NCI-H345 treated with DMSO at 0.1 percent for 48 hours (cell line): ENCODE results near the gene STAT5A.
"Not testable (repeated sequence)": the region's sequence is repeated elsewhere in the genome, so short reads cannot be mapped to it uniquely, and the experiment has no call there.

Experiments used
- DNase-seq: peaks from one replicate; lab custom pipeline; 2025; ENCODE audit not compliant: unreplicated experiment; lab: John Stamatoyannopoulos, UW

The STAT5A gene

GRCh38 chr17:42305031-42305330, 16.7 kb downstream of the STAT5A start:
- not testable (repeated sequence) for DNase-seq

DNA sequence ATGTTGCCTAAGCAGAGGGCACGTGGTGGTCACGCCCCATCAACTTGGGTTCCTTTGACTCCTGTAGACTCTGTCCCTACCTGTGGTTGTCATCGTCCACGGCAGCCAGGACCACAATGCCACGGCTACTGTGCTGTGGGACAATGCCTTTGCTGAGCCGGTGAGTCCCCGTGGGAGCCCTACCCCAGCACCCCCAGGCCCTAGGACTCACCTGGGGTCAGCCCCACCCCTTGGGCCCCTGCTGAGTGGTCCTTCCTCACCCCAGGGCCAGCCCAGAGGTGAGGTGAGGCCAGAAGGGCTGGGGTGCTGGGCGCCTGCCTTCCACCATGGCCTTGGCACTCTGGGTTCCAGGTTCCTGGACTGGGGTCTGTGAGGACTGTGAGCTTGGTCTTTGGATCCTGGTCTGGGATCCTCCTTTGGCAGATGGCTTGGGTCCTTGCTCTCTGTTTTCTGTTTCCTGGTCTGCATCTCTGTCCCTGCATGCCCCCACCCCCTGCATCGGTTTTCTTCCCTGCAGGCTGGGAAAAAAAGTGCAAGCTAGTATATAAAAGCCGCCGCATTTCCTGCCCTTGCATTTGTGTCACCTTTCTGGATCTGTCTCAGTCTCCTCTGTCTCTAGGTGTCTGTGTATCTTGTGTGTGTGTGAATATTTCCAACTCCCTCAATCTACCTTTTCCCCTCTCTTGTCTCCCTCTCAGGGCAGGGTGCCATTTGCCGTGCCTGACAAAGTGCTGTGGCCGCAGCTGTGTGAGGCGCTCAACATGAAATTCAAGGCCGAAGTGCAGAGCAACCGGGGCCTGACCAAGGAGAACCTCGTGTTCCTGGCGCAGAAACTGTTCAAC, 17.5 kb downstream of the STAT5A start:
- no peak for DNase-seq

GRCh38 chr17:42306385-42306667, 18.0 kb downstream of the STAT5A start:
- DNase-seq: no peak

DNA sequence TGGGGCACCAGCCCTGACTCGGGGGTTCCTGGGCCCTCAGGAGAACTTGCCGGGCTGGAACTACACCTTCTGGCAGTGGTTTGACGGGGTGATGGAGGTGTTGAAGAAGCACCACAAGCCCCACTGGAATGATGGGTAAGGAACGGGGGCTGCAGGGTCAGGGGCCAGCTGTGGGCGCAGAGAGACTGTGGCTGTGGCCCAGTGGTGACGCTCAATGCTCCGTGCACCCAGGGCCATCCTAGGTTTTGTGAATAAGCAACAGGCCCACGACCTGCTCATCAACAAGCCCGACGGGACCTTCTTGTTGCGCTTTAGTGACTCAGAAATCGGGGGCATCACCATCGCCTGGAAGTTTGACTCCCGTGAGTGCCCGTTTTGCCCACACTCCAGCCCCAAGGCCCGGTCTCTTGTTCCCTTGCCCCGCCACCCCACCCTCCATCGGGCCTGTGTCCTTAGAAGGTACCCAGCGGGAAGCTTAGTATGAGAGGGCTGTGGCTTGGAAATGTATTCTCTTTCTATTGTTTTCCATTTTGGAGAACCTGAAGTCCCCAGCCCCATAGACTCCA, 19.1 kb downstream of the STAT5A start:
- no peak for DNase-seq

GRCh38 chr17:42308446-42308845, 20.1 kb downstream of the STAT5A start:
- no peak for DNase-seq

DNA sequence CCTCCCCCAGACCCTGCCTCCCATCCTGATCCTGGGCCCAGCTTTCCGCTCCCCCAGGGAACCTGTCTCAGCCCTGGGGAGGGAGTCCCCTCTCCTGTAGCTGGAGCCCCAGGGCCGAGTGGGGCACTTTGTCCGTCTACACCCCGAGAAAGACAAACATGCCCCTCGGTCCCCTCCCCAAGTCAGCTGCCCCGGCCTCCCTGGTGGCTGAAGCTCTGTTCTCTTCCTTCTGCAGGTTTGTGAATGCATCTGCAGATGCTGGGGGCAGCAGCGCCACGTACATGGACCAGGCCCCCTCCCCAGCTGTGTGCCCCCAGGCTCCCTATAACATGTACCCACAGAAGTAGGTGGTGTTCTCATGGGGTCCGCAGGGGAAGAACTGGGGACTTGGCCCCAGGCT, 20.8 kb downstream of the STAT5A start:
- no peak for DNase-seq

DNA sequence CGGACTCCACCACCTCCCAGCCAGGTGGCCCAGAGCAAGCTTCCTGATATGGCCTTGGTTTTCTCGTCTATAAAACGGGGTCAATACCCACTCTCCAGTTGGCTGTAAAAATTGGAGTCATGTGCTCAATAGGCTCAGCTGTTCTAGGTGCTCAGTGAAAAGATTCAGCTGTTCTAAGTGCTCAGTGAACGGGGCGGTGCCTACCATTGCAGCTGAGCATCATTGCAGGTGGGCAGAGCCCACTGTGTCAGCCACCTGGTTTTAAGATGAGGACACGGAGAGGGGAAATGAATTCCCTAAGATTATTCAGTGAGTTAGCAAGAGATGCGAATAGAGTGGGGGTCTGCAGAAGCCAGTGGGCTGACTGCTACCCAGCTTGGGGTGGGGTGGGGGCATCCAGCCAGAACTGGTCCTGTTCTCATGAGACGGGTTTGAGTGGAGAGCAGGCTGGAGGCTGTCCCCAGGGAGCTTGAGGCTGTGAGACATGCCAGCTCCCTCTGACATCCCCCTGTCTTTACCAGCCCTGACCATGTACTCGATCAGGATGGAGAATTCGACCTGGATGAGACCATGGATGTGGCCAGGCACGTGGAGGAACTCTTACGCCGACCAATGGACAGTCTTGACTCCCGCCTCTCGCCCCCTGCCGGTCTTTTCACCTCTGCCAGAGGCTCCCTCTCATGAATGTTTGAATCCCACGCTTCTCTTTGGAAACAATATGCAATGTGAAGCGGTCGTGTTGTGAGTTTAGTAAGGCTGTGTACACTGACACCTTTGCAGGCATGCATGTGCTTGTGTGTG, 21.9 kb downstream of the STAT5A start:
- DNase-seq: no peak

DNA sequence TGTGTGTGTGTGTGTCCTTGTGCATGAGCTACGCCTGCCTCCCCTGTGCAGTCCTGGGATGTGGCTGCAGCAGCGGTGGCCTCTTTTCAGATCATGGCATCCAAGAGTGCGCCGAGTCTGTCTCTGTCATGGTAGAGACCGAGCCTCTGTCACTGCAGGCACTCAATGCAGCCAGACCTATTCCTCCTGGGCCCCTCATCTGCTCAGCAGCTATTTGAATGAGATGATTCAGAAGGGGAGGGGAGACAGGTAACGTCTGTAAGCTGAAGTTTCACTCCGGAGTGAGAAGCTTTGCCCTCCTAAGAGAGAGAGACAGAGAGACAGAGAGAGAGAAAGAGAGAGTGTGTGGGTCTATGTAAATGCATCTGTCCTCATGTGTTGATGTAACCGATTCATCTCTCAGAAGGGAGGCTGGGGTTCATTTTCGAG, 22.5 kb downstream of the STAT5A start:
- no peak for DNase-seq

DNA sequence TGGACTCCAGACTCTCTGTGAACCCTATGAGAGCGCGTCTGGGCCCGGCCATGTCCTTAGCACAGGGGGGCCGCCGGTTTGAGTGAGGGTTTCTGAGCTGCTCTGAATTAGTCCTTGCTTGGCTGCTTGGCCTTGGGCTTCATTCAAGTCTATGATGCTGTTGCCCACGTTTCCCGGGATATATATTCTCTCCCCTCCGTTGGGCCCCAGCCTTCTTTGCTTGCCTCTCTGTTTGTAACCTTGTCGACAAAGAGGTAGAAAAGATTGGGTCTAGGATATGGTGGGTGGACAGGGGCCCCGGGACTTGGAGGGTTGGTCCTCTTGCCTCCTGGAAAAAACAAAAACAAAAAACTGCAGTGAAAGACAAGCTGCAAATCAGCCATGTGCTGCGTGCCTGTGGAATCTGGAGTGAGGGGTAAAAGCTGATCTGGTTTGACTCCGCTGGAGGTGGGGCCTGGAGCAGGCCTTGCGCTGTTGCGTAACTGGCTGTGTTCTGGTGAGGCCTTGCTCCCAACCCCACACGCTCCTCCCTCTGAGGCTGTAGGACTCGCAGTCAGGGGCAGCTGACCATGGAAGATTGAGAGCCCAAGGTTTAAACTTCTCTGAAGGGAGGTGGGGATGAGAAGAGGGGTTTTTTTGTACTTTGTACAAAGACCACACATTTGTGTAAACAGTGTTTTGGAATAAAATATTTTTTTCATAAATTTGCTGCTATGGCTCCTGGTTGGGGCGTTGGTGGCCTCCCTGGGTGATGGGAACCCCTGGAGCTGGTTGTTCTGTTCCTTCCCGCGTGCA, 23.1 kb downstream of the STAT5A start:
- DNase-seq: no peak

DNA sequence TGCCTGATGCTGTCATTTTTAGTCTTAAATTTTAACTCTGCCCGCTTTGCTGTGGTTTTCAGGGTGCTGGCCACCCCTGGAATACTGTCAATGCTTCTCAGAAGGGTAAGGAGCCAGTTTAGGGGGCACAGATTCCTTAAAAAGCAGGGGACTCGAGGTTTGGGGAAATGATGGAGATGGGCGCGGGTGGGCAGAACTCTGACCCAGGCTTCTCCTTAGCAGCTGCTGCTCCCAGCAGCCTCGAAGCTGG, 23.7 kb downstream of the STAT5A start:
- DNase-seq: no peak

- peak; percentile 78 for DNase-seq
Measured at GRCh38 chr17:42312285-42313130, 24.2 kb downstream of the STAT5A start.

- DNase-seq: no peak
Measured at GRCh38 chr17:42313389-42313772, 25.1 kb downstream of the STAT5A start.

DNA sequence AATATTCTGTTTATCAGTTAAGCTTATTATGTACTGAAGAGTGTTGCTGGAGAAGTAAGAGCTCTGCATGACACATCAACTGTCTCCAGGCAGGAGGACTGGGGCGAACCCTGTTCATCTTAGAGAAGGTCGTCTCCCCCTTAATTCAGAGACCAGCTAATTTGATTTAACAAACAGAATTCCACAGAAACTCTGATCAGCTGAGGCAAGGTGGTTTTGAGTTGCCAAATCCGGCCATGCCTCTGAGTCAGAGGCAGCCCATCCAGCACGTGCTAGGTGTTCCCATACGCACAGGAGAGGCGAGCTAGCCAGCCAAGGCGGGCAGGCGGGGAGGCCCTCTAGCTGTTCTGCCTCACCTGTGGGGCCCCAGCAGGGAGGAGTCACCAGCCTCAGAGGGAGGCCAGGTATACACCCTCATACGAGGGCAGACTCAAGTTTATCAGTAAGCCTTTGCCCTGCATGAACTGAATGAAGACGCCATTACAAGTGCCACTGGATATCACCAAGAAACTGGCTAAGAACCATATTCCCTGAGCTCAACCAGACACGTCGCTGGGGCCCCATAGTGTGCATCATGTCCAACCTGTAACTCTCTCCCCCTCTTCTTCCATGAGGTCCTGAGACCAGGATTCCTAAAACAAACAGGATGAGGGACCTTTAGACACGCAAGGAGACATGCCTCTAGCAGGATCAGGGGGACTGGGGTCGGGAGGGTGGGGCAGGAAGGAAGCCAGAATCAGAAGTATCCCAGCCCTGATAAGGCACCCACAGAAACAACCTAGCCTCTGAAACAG, 25.7 kb downstream of the STAT5A start:
- DNase-seq: no peak

- DNase-seq: no peak
Measured at GRCh38 chr17:42315402-42316156, 27.3 kb downstream of the STAT5A start.

DNA sequence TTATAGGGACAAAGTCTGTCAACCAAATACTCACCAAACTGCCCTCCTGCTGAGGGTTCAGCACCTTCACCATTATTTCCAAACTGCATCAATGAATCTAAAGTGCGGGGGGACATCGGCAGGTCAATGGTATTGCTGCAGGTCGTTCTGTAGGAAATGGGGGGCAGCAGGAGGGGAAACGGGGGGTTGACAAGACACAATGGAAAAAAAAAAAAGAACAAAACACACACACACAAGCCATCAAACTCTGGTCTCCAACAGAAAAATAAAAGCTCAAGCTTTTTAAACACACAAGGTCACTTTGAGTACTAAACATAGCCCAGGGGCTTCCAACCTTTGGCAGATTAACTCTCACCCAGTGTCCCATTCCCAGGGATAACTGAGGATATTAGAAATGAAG, 28.5 kb downstream of the STAT5A start:
- DNase-seq: no peak

- no peak for DNase-seq
Measured at GRCh38 chr17:42317266-42317845, 29.1 kb downstream of the STAT5A start.

DNA sequence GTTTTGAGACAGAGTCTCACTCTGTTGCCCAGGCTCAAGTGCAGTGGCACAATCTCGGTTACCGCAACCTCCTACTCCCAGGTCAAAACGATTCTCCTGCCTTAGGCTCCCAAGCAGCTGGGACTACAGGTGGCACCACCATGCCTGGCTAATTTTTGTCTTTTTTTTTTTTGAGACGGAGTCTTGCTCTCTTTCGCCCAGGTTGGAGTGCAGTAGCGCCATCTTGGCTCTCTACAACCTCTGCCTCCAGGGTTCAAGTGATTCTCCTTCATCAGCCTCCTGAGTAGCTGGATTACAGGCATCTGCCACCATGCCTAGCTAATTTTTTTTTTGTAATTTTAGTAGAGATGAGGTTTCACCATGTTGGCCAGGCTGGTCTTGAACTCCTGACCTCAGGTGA, 29.7 kb downstream of the STAT5A start:
- DNase-seq: not testable (repeated sequence)

DNA sequence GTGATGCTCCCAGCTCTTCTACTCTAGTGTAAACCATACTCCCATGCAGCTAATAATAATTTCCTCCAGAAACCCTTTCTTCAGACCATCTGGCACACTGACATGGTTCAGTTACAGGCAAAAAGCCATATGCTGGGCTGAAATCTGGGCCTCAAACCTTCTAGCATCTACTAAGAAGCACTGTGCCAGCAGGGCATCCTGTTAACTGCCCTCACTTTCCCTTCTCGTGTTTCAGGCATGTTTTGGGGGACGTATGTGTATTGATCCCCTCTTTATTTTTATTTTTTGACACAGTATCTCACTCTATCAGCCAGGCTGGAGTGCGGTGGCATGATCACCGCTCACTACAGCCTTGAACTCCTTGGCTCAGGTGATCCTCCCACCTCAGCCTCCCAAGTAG, 33.3 kb downstream of the STAT5A start:
- DNase-seq: no peak
